ENCODE data around the gene IGFN1. TPM values are rescaled to one million over a fixed set of nuclear protein-coding genes. Genes with fewer than 3 reads are reported as not detected.

IGFN1 gene
- total and polyA plus RNA-seq, 2 donors from 2014 or later: 2.8 TPM; not detected in 1

DNA sequence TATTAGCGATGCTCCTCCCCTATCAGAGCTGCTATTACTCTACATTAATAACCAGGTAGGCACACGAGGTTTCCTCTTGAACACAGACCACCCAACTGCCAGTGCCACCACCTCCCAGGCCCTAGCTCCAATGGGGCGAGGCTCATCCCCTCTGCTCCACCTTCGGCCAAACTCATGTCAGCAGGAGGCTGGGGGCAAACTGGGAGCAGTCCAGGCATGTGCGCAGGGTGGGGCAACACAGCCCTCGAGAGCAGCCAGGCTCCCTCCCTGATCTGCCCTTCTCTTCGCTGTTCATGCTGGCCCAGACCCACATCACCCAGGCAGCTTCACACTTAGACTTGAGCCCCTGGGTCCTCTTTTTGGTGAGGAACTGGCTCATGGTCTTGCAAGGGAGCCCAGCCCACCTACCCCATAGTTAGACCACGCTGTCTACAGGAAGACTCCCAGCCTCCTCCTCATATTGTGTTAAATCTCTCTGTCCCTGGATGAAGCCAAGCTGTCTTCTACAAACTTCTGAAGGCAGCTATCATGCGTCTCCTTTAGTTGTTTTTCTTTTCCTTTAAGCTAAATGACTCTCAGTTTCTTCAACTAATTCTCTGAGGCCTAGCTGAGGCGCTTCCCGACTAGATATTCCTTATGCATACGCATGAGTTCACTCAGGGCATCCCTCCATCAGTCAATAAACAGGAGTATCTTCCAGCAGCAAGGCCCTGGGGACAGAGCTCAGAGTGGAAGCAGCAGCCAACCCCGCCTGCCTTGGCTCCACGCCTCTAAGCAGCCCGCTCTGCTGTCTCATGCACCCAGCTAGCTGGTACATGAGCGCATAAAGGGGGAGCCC lies 48.4 kb upstream of the IGFN1 start:
- TF ChIP-seq, protein P1, sequence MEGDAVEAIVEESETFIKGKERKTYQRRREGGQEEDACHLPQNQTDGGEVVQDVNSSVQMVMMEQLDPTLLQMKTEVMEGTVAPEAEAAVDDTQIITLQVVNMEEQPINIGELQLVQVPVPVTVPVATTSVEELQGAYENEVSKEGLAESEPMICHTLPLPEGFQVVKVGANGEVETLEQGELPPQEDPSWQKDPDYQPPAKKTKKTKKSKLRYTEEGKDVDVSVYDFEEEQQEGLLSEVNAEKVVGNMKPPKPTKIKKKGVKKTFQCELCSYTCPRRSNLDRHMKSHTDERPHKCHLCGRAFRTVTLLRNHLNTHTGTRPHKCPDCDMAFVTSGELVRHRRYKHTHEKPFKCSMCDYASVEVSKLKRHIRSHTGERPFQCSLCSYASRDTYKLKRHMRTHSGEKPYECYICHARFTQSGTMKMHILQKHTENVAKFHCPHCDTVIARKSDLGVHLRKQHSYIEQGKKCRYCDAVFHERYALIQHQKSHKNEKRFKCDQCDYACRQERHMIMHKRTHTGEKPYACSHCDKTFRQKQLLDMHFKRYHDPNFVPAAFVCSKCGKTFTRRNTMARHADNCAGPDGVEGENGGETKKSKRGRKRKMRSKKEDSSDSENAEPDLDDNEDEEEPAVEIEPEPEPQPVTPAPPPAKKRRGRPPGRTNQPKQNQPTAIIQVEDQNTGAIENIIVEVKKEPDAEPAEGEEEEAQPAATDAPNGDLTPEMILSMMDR (IDR thresholded peaks at IDR 0.05; ENCODE audit: borderline replicate concordance, extremely low read depth, insufficient read depth): no peak
- Histone ChIP-seq H3K27ac (ENCODE audit: low read depth in 2 of 2, low read length in 2 of 2) (no peak overlapping the region), H3K36me3 (ENCODE audit: control insufficient read depth in 2 of 3, insufficient read depth in 3 of 3, low read length in 3 of 3) (peaks cover 3 to 58% (median 36%) of the 10 kb centered on the region in 3 donors), H3K9me3 (ENCODE audit: control insufficient read depth in 2 of 3, insufficient read depth in 1 of 3, low read length in 3 of 3) (no peaks in the 10 kb centered on the region), H3K4me1 (ENCODE audit: control insufficient read depth in 2 of 3, insufficient read depth in 2 of 3, low read depth in 1 of 3, low read length in 3 of 3) (no peaks in the 10 kb centered on the region), H3K4me3 (ENCODE audit: low read length in 3 of 3) (no peak overlapping the region), H3K9ac (ENCODE audit: low read length in 3 of 3) (no peak overlapping the region), H3K27me3 (ENCODE audit: control insufficient read depth, insufficient read depth, low read length) (no peaks in the 10 kb centered on the region)
- peak in 1 of 5 donors; percentile 53 for DNase-seq
- intact Hi-C loops (cut with DNase I): no loop called here
- no peak for FAIRE-seq

DNA sequence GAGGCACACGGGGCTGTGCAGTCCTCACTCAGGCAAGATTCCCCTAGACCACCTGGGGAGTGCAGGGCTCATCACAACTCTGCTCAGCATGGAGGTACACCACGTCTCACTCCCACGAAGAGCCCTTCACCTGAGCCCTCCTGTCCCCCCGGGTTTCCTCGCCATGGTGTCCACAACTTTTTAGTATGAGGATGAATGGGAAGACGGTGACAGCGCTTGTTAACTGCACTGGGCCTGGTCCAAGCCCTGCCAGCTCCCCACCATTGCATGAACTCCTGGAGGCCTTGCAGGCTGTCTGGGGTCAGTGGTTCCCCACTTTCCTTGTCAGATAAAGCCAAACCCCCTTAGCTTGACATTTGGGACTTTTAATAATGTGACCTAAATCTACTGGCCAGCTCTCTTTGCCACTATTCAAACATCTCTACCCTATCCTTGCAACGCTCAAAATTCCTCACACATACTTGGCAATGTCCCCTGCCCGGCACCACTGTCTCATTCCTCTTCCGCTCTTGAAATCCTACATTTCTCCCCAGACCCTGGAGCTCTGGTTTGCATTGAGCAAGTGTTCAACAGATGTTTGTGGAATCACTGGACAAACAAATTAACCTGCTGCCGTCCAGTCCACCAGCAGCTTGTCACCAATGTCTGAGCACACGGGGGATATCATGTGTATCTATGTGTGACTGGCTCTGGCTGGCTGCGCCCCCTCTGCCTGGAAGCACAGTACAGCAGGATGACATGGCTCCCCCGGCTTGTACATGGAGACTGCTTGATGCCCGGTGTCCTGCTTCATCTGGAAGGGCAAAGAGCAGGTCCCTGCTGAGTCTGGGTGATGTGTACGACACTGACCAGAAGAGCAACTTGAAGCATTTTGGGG lies 47.5 kb upstream of the IGFN1 start:
- DNase-seq (peak in 1 of 5 donors; percentile 44), FAIRE-seq (no peak)
- Histone ChIP-seq H3K36me3 (ENCODE audit: control insufficient read depth in 2 of 3, insufficient read depth in 3 of 3, low read length in 3 of 3) (peaks cover 6 to 56% (median 36%) of the 10 kb centered on the region in 3 donors), H3K4me3 (ENCODE audit: low read length in 3 of 3) (no peak overlapping the region), H3K27ac (ENCODE audit: low read depth in 2 of 2, low read length in 2 of 2) (no peak overlapping the region), H3K9me3 (ENCODE audit: control insufficient read depth in 2 of 3, insufficient read depth in 1 of 3, low read length in 3 of 3) (no peaks in the 10 kb centered on the region), H3K9ac (ENCODE audit: low read length in 3 of 3) (no peak overlapping the region), H3K27me3 (ENCODE audit: control insufficient read depth, insufficient read depth, low read length) (no peaks in the 10 kb centered on the region), H3K4me1 (ENCODE audit: control insufficient read depth in 2 of 3, insufficient read depth in 2 of 3, low read depth in 1 of 3, low read length in 3 of 3) (no peaks in the 10 kb centered on the region)
- TF ChIP-seq, protein P1 (IDR thresholded peaks at IDR 0.05; ENCODE audit: borderline replicate concordance, extremely low read depth, insufficient read depth): no peak
- intact Hi-C loops (cut with DNase I): no loop called here

DNA sequence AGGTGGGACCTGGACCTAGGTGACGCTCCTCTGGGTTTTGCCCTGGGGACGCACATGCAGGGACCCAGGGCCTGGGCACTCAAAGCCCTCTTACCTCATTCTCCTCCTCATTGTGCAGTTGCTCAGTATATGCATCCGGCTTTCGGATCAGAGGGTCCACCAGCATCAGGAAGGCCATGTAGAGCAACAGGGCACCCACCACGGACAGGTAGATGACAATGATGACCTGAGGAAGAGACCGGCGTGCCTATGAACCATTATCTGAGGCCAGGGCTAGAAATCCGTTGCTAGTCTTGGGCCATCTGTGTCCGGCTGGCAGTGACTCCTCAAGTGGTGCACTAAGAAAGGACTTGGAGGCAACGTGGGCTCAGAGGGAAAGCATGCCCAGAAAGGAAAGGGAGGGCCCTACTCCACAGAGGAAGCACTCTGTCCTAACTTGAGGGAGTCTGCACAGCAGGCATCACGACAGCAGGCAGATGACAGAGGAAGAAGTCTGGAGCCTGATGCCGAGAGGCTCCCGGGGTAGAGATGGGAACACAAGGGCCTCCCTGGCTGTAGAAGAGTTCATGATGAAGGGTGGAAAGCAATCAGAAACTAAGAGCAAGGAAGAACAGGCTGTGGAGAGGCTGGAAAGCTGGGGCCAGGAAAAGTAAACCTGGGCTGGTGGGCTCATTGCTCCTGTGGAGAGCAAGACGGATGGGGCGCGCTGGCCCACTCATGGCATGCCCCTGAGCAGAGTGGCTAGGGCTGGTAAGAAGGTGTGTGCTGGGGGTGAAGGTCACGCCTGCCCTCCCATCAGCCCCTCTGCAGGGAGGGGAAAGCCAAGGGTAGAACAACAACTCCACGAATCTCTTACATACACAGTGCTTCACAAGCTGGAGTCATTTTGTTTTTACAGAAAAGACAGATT lies 46.6 kb upstream of the IGFN1 start:
- TF ChIP-seq, protein P1 (IDR thresholded peaks at IDR 0.05; ENCODE audit: borderline replicate concordance, extremely low read depth, insufficient read depth): no peak
- no peaks in the 10 kb centered on the region for H3K4me1 ChIP-seq (ENCODE audit: control insufficient read depth in 2 of 3, insufficient read depth in 2 of 3, low read depth in 1 of 3, low read length in 3 of 3)
- H3K9ac ChIP-seq (ENCODE audit: low read length in 3 of 3): no peak overlapping the region
- intact Hi-C loops (cut with DNase I): no loop called here
- DNase-seq (peak in 1 of 5 donors; percentile 37), FAIRE-seq (no peak)
- H3K27me3 ChIP-seq (ENCODE audit: control insufficient read depth, insufficient read depth, low read length): no peaks in the 10 kb centered on the region
- no peak overlapping the region for H3K27ac ChIP-seq (ENCODE audit: low read depth in 2 of 2, low read length in 2 of 2)
- H3K36me3 ChIP-seq (ENCODE audit: control insufficient read depth in 2 of 3, insufficient read depth in 3 of 3, low read length in 3 of 3): peaks cover 7 to 53% (median 38%) of the 10 kb centered on the region in 3 donors
- H3K4me3 ChIP-seq (ENCODE audit: low read length in 3 of 3): no peak overlapping the region
- no peaks in the 10 kb centered on the region for H3K9me3 ChIP-seq (ENCODE audit: control insufficient read depth in 2 of 3, insufficient read depth in 1 of 3, low read length in 3 of 3)
